ENCODE measurements around the gene KRT84. TPM values are rescaled to one million over a fixed set of nuclear protein-coding genes. Genes with fewer than 3 reads are reported as not detected.

KRT84 gene
- total RNA-seq, 1 donor from 2014 or later: not detected

- CTCF ChIA-PET: no interaction called here
- Mint-ChIP-seq H3K4me3 (no peak overlapping the region), H3K27ac (no peak overlapping the region), H3K9me3 (no peaks in the 10 kb centered on the region), H3K36me3 (ENCODE audit: low read depth) (no peaks in the 10 kb centered on the region), H3K4me1 (no peaks in the 10 kb centered on the region), H3K27me3 (peaks cover 19% of the 10 kb centered on the region)
- no peak for TF ChIP-seq CTCF (IDR thresholded peaks at IDR 0.05)
- intact Hi-C loops (cut with micrococcal nuclease): no loop called here
- POLR2A ChIA-PET: no interaction called here
- DNase-seq (no peak), ATAC-seq (ENCODE audit: low read depth) (no peak)
These were observed 47.2 kb upstream of the KRT84 start for GRCh38 chr12:52432559-52433207.

GRCh38 chr12:52428121-52428520 is 42.7 kb upstream of the KRT84 start:
- DNase-seq (no peak), ATAC-seq (ENCODE audit: low read depth) (no peak)
- Mint-ChIP-seq H3K4me3 (no peak overlapping the region), H3K27me3 (peaks cover 12% of the 10 kb centered on the region), H3K4me1 (no peaks in the 10 kb centered on the region), H3K27ac (no peak overlapping the region), H3K9me3 (no peaks in the 10 kb centered on the region), H3K36me3 (ENCODE audit: low read depth) (no peaks in the 10 kb centered on the region)
- no peak for TF ChIP-seq CTCF (IDR thresholded peaks at IDR 0.05)
- ChIA-PET POLR2A (no interaction called here), CTCF (no interaction called here)
- intact Hi-C loops (cut with micrococcal nuclease): no loop called here

- no peaks in the 10 kb centered on the region for H3K4me1 Mint-ChIP-seq
- intact Hi-C loops (cut with micrococcal nuclease): no loop called here
- no peak overlapping the region for H3K4me3 Mint-ChIP-seq
- H3K36me3 Mint-ChIP-seq (ENCODE audit: low read depth): no peaks in the 10 kb centered on the region
- DNase-seq: no peak
- CTCF ChIA-PET: no interaction called here
- POLR2A ChIA-PET: interaction anchor here (1.1 kb wide), 1 partner anchor 11 kb away, joined by 3 read pairs; no protein-coding TSS in a partner anchor
- H3K9me3 Mint-ChIP-seq: no peaks in the 10 kb centered on the region
- peaks cover 13% of the 10 kb centered on the region for H3K27me3 Mint-ChIP-seq
- no peak for ATAC-seq (ENCODE audit: low read depth)
- TF ChIP-seq CTCF (IDR thresholded peaks at IDR 0.05): no peak
- no peak overlapping the region for H3K27ac Mint-ChIP-seq
These were observed 41.6 kb upstream of the KRT84 start for GRCh38 chr12:52427083-52427482.

- CTCF ChIA-PET: no interaction called here
- intact Hi-C loops (cut with micrococcal nuclease): no loop called here
- no peaks in the 10 kb centered on the region for H3K9me3 Mint-ChIP-seq
- DNase-seq (no peak), ATAC-seq (ENCODE audit: low read depth) (no peak)
- TF ChIP-seq CTCF (IDR thresholded peaks at IDR 0.05): no peak
- no peaks in the 10 kb centered on the region for H3K4me1 Mint-ChIP-seq
- no peak overlapping the region for H3K4me3 Mint-ChIP-seq
- POLR2A ChIA-PET: no interaction called here
- H3K27ac Mint-ChIP-seq: no peak overlapping the region
- peaks cover 18% of the 10 kb centered on the region for H3K27me3 Mint-ChIP-seq
- no peaks in the 10 kb centered on the region for H3K36me3 Mint-ChIP-seq (ENCODE audit: low read depth)
These were observed 40.6 kb upstream of the KRT84 start for GRCh38 chr12:52426034-52426433.

- Mint-ChIP-seq H3K27me3 (peaks cover 20% of the 10 kb centered on the region), H3K4me1 (no peaks in the 10 kb centered on the region), H3K9me3 (no peaks in the 10 kb centered on the region), H3K4me3 (no peak overlapping the region), H3K27ac (no peak overlapping the region), H3K36me3 (ENCODE audit: low read depth) (no peaks in the 10 kb centered on the region)
- POLR2A ChIA-PET: no interaction called here
- no peak for TF ChIP-seq CTCF (IDR thresholded peaks at IDR 0.05)
- CTCF ChIA-PET: no interaction called here
- ATAC-seq (ENCODE audit: low read depth) (no peak), DNase-seq (no peak)
- intact Hi-C loops (cut with micrococcal nuclease): no loop called here
These were observed 40.0 kb upstream of the KRT84 start for GRCh38 chr12:52425466-52425865.
